DND-41 (cell line): ENCODE data around the gene CCDC107.
"Not testable (repeated sequence)": the region's sequence is repeated elsewhere in the genome, so short reads cannot be mapped to it uniquely, and the experiment has no call there.

ENCODE experiments used
- CTCF ChIP-seq: IDR thresholded peaks from 2 replicates; pipeline ENCODE4 v1.5.1; 2012; ENCODE audit warnings: borderline replicate concordance, low read length, moderate library complexity, mild to moderate bottlenecking; ENCODE audit not compliant: poor library complexity, severe bottlenecking; ENCODE audit errors: extremely low read depth
- EZH2 ChIP-seq: IDR thresholded peaks from 3 replicates; pipeline ENCODE4 v1.6.1; 2012; ENCODE audit warnings: borderline replicate concordance, low read depth, mild to moderate bottlenecking, moderate library complexity, low read length, inconsistent platforms; ENCODE audit not compliant: severe bottlenecking

DNA sequence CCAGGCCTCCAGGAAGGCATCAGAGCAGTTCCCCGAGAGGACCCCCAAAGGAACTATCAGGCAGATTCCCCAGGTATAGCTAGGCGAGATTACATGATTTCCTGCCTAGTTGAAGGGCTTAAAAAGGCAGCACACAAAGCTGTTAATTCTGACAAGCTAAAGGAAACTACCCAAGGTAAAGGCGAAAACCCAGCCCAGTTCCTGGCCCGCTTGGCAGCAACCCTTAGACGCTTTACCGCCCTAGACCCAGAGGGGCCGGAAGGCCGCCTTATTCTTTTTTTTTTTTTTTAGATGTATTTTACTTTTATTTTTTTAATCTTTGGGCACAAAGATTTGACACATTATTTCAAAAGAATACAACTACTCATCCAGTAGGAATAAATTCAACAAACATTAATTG is 19.3 kb upstream of the CCDC107 start:
- not testable (repeated sequence) for TF ChIP-seq CTCF, EZH2
